K562 (cell line): ENCODE data around the gene GATC. TPM values are rescaled to one million over a fixed set of nuclear protein-coding genes. Genes with fewer than 3 reads are reported as not detected.
A peak's percentile ranks its signal among the peaks of the same experiment; 100 is the strongest.

Experiments
- BCLAF1 ChIP-seq, 2 experiments: fragments of 450-650 bp in 1 of 2; IDR thresholded peaks; 2 replicates each; pipeline ENCODE4 v1.6.1; 2011 to 2017; ENCODE audit warnings: low read depth in 2 of 2, antibody characterized with exemption in 1 of 2, borderline replicate concordance in 1 of 2, low read length in 1 of 2, mild to moderate bottlenecking in 1 of 2, mixed read lengths in 1 of 2; ENCODE audit not compliant: control insufficient read depth in 1 of 2
- ELK3 ChIP-seq: fragments of 450-650 bp; formaldehyde crosslinking; IDR thresholded peaks from 2 replicates; pipeline ENCODE4 v1.4.0; 2020; ENCODE audit warnings: mild to moderate bottlenecking
- HBP1 ChIP-seq: fragments of 450-650 bp; formaldehyde crosslinking; IDR thresholded peaks from 2 replicates; pipeline ENCODE4 v1.4.0; 2022; ENCODE audit warnings: missing genetic modification characterization
- NR1H2 ChIP-seq: sonication (generic); formaldehyde crosslinking; IDR thresholded peaks from 2 replicates; pipeline ENCODE4 v1.4.0; 2020; ENCODE audit warnings: mild to moderate bottlenecking, missing genetic modification reagents
- ZNF318 ChIP-seq, 2 experiments: fragments of 450-650 bp; IDR thresholded peaks; 2 replicates each; pipeline ENCODE4 v1.6.1; 2016; ENCODE audit warnings: mild to moderate bottlenecking in 2 of 2, borderline replicate concordance in 1 of 2, low read depth in 1 of 2, moderate library complexity in 1 of 2
- ZNF589 ChIP-seq: fragments of 200-800 bp; sonication (Bioruptor generic); IDR thresholded peaks from 2 replicates; pipeline ENCODE4 v1.6.1; 2016; ENCODE audit warnings: low read depth, missing genetic modification characterization, missing compliant biosample characterization
- polyA plus RNA-seq, 8 experiments: library from polyadenylated mRNA; depleted of rRNA in 4 of 8; stranded (reverse) in 5 of 8; unstranded in 3 of 8; fragments of >200 nt; fragmentation: Nextera tagmentation in 2 of 8; fragmentation: Illumina TruSeq in 1 of 8; extraction: Ambion mirVana in 2 of 8; extraction: Trizol in 1 of 8; gene quantifications; 2 replicates each; pipeline versions ENCODE4 v1.2.1 to v1.2.3, GENCODE V29; 2011 to 2014; ENCODE audit warnings: inconsistent platforms in 1 of 8, missing spikeins in 1 of 8
- total RNA-seq, 7 experiments: library from RNA; depleted of rRNA in 6 of 7; stranded (reverse); fragments of >200 nt in 6 of 7; fragmentation: Illumina TruSeq in 2 of 7; extraction: Trizol in 2 of 7; gene quantifications; 2 replicates each; pipeline versions ENCODE4 v1.2.1 to v1.2.3, GENCODE V29; 2011 to 2021; ENCODE audit warnings: low replicate concordance in 1 of 7

Gene GATC
- total and polyA plus RNA-seq, 9 of the 15 experiments (the other 6 are each of a cell fraction or from before 2014, with no cell fraction given): 5.8 to 52.6 (median 28.2) TPM

GRCh38 chr12:120445911-120446843 lies at the start of gene GATC, which contains the start of gene TRIAP1 (continued):
- TF ChIP-seq ZNF318 (IDR thresholded peaks at IDR 0.05; ENCODE audit: borderline replicate concordance in 1 of 2, low read depth in 1 of 2) (no peak), BCLAF1 (IDR thresholded peaks at IDR 0.05; ENCODE audit: borderline replicate concordance in 1 of 2, control insufficient read depth in 1 of 2, low read depth in 2 of 2, low read length in 1 of 2) (0 out of 4 replicates have a peak, but pooled peaks of 1 of the 2 experiments have one; percentile 26), NR1H2 (CRISPR knock-in tag) (no peak), ZNF589 (CRISPR knock-in tag) (no peak), ELK3 (CRISPR knock-in tag) (no peak), HBP1 (CRISPR knock-in tag) (0 out of 2 replicates have a peak, but pooled peaks have one; percentile 7)
